ENCODE results near the gene SEZ6.

The SEZ6 gene

DNA sequence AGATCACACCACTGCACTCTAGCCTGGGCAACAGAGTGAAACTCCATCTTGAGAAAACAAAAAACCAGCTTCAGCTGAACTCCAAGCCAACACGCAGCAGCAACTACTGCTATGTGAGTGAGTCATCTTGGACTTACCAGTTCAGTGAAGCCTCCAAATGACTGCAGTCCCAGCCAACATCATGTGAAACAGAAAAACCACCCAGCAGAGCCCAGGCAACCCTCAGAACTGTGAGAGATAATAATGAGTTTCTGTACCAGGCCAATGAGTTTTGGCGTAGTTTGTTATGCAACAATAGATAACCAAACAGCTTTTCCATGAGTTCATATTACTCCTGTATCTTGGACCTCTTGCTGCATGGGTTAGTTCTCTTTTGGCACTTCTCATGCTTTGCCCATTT is 77.8 kb downstream of the SEZ6 start:
- no peak for DNase-seq

DNA sequence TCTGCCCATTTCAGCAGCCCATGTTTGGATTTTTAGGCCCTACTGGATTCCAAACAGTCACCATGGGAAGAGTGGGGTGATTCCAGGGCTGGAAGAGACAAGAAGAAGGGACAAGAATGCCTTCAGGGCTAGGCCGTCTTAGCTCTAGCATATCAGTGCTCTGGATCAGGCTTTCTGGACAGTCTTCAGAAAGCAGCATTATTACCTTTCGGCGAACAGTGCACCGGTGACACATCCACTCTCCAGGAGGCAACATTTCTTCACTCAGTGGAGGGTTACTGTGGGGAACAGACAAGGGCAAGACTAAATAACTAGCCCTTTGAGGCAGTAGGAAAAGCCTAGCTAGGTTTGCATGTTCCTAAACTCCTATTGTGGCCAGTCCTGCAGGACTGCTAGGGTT is 79.0 kb downstream of the SEZ6 start:
- no peak for DNase-seq

DNA sequence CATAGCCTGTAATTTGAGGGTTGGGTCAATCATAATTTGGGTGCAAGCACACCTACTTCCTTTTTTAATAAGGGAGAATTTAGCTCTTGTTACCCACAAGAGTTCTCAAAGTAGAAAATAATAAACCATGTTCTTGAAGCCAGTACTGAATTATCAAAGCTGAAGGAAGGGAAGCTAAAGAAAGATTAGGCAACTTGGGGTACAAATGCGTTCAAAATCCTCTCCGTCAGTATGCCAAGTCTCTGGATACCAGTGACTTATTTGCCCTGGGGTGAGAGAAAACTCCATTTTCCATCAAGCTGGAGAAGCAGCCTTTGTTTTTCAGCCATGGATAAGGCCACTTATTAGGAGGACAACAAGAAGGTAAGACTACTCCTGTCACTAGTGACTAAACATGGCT is 79.5 kb downstream of the SEZ6 start:
- DNase-seq = no peak

DNA sequence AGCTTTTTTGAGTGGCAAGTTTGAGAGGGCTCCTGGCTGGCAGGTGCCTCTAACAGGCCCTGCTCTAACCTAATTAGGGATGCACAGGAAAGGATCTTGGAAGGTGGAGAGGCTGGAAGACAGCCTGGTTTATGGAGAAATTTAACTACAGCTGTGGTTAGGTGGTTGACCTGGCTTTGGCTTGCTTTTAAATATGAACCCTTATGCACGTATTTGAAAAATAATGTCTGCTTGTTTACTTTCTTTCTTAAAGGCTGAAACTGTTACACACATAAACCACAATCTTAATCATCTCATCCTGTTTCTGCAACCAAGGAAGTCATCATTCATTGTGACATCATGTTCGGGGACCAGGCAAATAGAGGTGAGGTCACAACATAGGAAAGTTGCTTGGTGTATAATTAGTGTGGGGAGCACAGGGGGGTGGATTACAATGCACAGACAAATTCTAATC is 79.9 kb downstream of the SEZ6 start:
- peak; percentile 27 for DNase-seq

DNA sequence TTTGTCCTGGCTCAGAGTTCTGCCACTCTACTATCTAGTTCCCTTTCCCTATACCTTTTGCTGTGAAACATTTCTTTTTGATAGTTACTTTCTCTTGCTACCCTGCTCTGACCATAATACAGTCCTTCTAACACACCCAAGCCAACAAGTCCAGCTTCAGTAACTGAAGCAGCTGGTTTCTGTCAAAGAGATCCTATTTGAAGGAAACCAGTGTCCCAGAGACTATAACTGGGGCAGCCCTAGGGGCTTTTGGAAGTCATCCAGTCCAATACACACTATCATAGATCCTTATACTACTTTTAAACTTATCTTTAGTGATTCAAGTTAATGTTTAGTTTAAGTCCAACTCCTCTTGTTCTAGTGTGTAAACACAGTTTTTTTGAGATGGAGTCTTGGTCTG is 85.6 kb downstream of the SEZ6 start:
- no peak for DNase-seq

DNA sequence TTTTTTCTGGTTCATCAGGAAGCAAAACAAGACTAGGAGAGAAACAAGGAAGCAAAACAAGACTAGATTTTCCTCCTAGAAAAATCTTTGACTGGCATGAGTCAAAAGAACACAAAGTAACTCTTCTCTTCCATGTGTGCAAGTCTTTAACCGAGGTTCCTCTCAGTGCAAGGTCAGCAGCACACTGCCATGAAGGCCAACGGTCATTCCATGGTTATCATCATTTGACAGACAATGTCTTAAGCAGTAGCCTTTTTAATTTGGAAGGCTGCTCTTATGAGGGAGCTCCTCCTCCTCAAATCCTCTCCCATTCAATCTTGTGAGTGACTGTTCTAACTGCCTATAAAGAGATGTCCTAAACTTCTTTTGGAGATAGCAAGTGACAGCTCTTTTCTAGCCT is 87.5 kb downstream of the SEZ6 start:
- DNase-seq = no peak

DNA sequence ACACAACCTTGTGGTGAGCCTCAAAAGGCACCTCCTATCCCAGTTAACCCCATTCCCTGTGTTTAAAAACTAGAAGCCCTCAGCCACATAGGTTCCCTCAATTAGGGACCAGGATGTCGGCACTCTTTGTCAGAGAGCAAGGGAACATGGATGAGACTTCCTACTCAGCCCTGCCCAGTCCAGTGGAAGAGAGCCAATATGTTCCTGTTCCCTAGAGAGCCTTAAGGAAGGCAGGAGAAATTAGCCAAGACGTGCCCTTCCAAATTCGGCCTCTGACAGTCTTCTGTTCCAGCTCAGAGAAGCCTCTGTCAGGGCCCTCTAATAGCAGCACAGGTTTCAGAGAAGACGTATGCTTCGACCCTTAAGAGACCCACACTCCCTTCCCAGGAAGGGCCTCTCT is 88.4 kb downstream of the SEZ6 start:
- DNase-seq = no peak

DNA sequence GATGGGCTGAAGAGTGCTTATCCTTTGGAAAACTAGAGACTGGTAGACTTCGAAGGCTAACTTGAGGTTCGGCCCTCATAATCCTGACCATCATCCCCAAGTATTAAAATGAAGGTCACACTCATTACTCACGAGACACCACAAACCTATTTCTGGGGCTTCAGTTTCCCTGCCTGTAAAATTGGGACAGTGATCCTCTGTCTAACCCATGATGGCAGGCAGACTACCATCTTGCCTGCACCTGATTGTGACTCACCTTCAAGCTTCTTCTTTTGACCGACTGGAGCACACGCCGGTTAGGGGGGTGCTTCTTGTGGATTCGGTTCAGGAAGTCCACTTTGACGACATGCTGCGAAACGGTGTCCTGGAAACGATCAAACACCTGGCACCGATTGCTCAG is 88.8 kb downstream of the SEZ6 start:
- no peak for DNase-seq

DNA sequence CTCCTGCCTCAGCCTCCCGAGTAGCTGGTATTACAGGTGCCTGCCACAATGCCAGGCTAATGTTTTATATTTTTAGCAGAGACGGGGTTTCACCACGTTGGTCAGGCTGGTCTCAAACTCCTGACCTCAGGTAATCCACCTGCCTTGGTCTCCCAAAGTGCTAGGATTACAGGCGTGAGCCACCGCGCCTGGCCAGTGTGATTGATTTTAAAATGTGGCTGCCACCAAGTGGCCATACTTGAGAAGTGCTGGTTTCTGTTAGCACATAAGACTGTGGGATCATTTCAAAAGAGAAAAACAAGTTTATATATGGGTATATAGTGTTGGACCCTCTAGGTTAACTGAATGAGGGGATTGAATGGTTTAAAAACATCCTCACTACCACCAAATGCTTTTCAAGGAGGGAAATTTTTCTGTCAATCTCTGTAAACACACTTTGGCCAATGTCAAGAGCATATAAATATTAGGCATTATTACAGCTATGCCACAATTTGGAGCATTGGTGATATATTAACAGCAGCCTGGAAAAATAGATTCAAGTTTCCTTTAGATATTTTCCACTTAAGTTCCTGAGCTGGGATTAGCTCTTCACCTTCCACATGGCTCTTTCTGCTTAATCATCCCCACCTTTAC is 89.4 kb downstream of the SEZ6 start:
- DNase-seq = no peak

DNA sequence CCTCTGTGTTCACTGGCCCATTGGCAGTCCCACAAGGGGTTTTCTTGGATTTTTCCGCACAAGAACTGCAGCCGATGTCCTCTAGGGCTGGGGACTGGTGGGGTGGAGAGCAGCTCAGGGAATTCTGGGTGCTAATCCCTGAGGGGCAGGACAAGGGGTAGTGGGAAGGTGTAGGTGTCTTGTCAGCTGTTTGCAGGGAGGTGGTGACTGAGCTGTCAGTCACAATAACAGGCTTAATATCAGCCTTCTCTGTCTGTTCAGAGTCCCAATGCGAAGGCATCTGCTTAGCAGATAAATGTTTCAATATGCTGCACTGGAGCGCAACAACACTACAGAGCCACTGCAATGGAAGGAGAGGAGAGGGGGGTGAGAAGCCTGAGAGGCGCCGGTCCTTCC is 92.9 kb downstream of the SEZ6 start:
- DNase-seq = no peak

DNA sequence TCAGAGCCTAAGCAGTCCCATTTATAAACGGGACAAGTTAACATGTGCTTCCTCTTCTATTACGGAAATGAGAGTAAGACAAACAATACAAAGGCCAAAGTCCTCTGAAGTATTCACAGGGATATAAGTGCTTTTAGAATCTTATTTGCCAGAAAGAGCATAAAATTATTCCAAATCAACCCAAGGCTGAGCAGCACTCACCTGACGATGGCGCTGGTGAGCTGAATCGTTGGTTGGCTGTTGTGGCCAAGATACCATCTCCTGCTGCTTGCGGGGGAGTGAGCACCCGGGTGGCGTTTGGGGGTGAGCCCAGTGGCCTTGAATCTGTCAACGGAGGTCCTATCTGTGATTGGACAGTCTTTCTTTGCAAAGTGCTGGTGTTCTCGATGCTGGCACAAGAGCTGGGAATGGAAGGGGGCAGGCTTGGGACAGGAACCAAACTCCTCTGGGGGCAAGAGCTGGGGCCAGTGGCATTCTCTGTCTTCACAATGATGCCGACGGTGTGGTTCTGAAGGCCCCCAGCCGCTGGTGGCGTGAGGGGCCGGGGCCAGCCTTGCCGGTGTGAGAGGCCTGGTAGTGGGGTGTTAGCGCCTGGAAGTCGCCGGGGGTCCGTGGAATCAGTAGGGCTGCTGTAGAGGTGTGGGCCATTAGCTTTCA is 93.4 kb downstream of the SEZ6 start:
- no peak for DNase-seq

DNA sequence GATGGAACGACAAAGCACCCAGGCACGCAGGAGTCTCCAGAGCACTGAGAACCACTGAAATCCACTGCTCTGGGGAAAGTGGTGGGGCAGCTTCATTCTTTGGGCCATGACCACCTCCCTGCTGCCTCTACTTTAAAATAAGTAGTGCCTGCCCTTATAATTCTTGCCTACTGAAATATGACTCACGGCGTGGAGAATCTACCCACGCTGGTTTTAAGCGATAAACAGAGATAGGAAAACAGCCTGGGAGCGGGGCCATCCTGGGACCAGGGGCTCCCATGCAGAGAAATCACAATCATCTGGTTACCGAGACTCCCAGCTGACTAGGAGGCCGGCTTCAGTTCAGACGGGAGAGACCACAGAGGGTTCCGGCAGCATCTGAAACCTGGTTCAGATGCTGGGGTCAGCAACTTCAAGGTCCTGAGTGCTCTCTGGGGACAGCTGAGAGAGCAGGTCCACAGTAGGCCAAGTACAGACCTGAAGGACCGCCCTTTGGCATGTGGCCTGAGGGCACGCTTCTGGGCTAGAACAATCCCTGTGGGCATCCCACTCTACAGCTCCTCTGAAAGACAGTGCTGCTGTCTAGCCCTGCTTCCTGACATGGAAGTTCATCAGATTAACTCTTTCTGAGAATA is 94.3 kb downstream of the SEZ6 start:
- DNase-seq = no peak

DNA sequence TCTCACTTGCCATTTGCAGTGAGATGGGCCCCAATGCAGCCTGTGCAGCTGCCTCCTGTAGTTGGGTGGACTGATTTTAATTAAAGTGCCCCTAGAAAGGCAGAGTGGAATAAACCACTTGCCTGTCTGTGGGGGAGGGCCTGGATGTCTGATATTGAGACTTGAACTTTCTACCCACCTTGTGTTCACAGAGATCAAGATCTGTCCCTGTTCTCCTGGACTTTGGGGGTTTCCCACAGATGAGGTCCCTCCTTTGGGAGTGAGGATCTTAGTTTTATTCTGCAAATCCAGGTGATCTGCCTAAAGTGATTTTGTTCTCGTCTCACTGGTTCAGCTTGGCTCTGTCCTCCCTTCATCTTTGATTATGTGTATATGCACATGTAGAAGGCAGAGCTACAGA is 95.3 kb downstream of the SEZ6 start:
- DNase-seq = no peak

DNA sequence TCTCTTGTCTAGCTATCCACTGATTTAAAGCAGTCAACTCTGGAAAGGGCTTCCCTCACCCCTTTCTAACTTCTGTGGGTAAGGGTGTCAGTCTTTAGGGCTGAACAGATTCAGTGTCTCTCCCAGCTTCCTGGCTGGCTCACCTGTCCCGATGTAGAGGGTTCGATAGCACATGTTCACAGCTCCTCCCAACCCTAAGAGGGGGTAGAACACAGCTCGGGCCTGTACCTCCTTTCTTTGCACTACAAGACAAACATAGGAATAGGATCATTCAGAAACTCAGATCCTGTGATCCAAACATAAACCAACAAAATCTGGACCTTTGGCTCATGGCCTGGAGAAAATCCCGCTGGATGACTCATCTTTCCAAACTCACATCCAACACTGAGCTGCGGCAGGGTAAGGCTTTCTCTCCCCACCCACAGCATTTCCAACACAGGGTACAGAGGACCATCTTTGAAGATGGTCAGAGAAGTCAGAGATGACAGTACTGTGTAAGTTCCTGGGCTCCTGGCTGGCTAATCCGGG is 97.1 kb downstream of the SEZ6 start:
- no peak for DNase-seq

DNA sequence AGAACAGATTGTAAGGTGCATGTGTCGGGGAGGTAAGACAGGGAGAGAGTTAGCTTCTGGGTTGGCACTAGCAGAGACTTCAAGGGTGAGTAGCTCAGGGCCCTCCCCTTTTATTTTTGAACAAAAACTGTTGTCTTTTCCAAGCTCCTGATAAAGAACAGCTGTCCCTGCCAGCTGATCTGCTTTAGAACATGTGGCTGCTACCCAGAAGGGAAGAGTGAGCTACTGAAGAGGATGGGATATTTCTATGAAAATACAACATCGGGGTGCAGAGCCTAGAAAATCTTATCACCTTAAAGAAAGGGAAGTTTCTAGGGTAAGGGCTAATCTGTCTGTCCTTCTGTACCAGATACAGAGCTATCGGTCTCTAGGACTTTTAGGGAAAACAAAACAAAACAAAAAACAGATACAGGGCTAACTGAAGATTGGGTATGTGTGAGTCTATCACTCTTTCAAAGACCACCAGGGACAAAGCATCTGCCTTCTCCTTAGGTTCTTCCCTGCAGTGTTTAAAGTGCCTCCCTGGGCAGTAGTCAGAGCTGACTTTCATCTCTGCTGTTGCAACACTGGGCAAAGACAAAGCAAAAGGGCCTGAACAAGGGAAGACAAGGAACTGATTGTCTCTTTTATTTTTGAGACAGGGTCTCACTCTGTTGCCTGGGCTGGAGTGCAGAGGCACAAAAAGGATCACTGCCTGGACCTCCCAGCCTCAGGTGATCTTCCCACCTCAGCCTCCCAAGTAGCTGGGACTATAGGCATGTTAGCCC is 97.9 kb downstream of the SEZ6 start:
- no peak for DNase-seq

DNA sequence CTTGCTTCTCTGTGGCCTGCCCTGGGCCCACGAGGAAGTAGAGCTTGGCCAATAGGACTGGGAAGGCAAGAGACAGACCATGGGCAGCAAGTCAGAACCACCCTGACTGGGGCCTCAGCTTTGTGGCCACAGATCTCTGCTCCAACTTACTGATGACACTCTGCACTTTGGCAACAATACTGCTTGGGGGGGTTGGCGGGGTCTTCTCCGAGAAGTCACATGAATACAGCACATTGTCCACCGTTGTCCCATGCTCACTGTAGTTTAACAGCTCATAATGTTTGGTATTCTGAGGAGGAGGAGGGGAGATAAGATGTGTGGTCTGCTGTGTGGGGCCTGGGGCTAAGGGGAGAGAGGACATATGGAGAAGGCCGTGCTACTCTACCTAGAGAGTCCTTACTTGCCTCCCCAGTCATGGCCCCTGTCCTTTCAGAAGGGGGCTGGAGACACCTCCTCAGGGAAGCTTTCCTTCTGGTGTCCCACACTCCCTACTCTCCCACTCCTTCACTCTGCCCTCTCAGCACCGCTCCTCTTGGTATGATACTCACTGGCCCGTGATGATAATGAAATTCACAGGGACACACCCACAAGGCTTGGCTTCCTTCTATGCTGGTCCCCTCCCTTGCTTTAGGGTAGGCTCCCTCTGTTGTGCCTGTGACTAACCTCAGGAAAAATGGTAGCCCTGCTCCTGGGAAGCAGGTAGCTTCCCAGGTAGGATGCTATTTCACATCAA is 99.0 kb downstream of the SEZ6 start:
- DNase-seq = no peak

DNA sequence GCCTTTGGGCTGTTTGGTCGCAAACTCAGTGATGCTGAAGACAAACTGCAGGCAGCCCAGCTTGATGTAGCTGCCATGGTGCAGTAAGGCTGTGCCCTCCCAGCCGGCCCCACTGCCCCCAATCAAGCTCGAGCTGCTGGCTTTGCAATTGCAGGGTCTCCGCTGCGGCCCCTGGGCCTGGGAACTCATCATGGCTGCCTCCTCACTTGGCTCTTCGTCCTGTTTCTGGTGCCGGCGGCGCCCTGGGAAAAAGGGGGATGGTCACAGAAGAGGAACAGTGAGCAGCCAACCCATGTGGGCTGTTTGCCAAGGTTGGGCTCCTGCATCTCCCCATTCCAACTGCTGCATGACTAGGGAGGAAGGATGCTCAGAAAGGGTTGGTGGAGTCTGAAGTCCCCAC is 99.6 kb downstream of the SEZ6 start:
- no peak for DNase-seq
